GM23338 (cell line): ENCODE measurements around the gene PRMT5. TPM values are rescaled to one million over a fixed set of nuclear protein-coding genes. Genes with fewer than 3 reads are reported as not detected.
A peak's percentile ranks its signal among the peaks of the same experiment; 100 is the strongest.

ENCODE experiments used
- ATAC-seq: fragments of 200-7000 bp; cut with Tn5 transposase; 3 replicates; pipeline ENCODE4 v1.9.1; 2020
- DNase-seq: peaks from one replicate; pipeline ENCODE4 v3.0.0-alpha.2; 2015; ENCODE audit warnings: low spot score
- H2AFZ ChIP-seq: fragments of 200-600 bp; sonication (generic); 2 replicates; pipeline ENCODE4 v1.8.0; 2016; ENCODE audit warnings: antibody characterized with exemption, mild to moderate bottlenecking, moderate library complexity
- H3F3A ChIP-seq: fragments of 200-600 bp; sonication (generic); replicated peaks from 2 replicates; pipeline ENCODE4 v1.8.0; 2017; ENCODE audit warnings: antibody characterized with exemption, mixed run types, low read depth
- H3K27ac ChIP-seq: fragments of 200-600 bp; sonication (generic); 2 replicates; pipeline ENCODE4 v1.6.1; 2016; ENCODE audit warnings: low read depth
- H3K27me3 ChIP-seq: fragments of 200-600 bp; sonication (generic); 2 replicates; pipeline ENCODE4 v1.8.0; 2016; ENCODE audit warnings: mild to moderate bottlenecking, mixed run types, moderate library complexity; ENCODE audit not compliant: insufficient read depth
- H3K36me3 ChIP-seq: fragments of 200-600 bp; sonication (generic); 2 replicates; pipeline ENCODE4 v1.8.0; 2016; ENCODE audit warnings: mild to moderate bottlenecking; ENCODE audit not compliant: insufficient read depth
- H3K4me1 ChIP-seq: fragments of 200-600 bp; sonication (generic); 2 replicates; pipeline ENCODE4 v1.8.0; 2016; ENCODE audit warnings: mild to moderate bottlenecking, moderate library complexity; ENCODE audit not compliant: insufficient read depth
- H3K4me2 ChIP-seq: fragments of 200-600 bp; sonication (generic); 2 replicates; pipeline ENCODE4 v1.7.1; 2017; ENCODE audit warnings: mixed run types
- H3K4me3 ChIP-seq: fragments of 200-600 bp; sonication (generic); 2 replicates; pipeline ENCODE4 v1.6.1; 2016; ENCODE audit warnings: mixed run types
- H3K79me2 ChIP-seq: fragments of 200-600 bp; sonication (generic); replicated peaks from 2 replicates; pipeline ENCODE4 v1.8.0; 2017; ENCODE audit warnings: mild to moderate bottlenecking; ENCODE audit not compliant: insufficient read depth
- H3K9me2 ChIP-seq: fragments of 200-600 bp; sonication (generic); 2 replicates; pipeline ENCODE4 v1.8.0; 2017; ENCODE audit not compliant: insufficient read depth
- H4K20me1 ChIP-seq: fragments of 200-600 bp; sonication (generic); replicated peaks from 2 replicates; pipeline ENCODE4 v1.8.0; 2017; ENCODE audit warnings: mild to moderate bottlenecking; ENCODE audit not compliant: insufficient read depth
- H3K27ac Mint-ChIP-seq: 2 replicates; pipeline ENCODE4 v1.8.0; 2020; ENCODE audit warnings: inconsistent platforms, mild to moderate bottlenecking, moderate library complexity, mixed read lengths
- H3K27me3 Mint-ChIP-seq: 3 replicates; pipeline ENCODE4 v1.8.0; 2022; ENCODE audit warnings: low read depth, mild to moderate bottlenecking, moderate library complexity, mixed read lengths, inconsistent platforms; ENCODE audit not compliant: insufficient read depth, poor library complexity
- H3K36me3 Mint-ChIP-seq: 3 replicates; pipeline ENCODE4 v1.8.0; 2021; ENCODE audit warnings: low read depth, mild to moderate bottlenecking, inconsistent platforms, moderate library complexity, mixed read lengths
- H3K4me1 Mint-ChIP-seq: 3 replicates; pipeline ENCODE4 v1.8.0; 2020; ENCODE audit warnings: mild to moderate bottlenecking, inconsistent platforms, mixed read lengths
- H3K4me3 Mint-ChIP-seq: 3 replicates; pipeline ENCODE4 v1.8.0; 2021; ENCODE audit warnings: moderate library complexity, mild to moderate bottlenecking, inconsistent platforms, mixed read lengths
- H3K9me3 Mint-ChIP-seq: 3 replicates; pipeline ENCODE4 v1.8.0; 2020; ENCODE audit warnings: moderate library complexity, mild to moderate bottlenecking, inconsistent platforms, mixed read lengths
- CREB1 ChIP-seq: fragments of 250-450 bp; sonication (Bioruptor Pico); IDR thresholded peaks from 2 replicates; pipeline ENCODE4 v1.5.0; 2020; ENCODE audit warnings: low read depth, mild to moderate bottlenecking, moderate library complexity
- EZH2 ChIP-seq: fragments of 200-600 bp; sonication (generic); IDR thresholded peaks from one replicate; pipeline ENCODE4 v1.8.0; 2017; ENCODE audit warnings: antibody characterized with exemption, mild to moderate bottlenecking, low read depth; ENCODE audit not compliant: unreplicated experiment
- EZH2phosphoT487 ChIP-seq: fragments of 200-600 bp; sonication (generic); IDR thresholded peaks from one replicate; pipeline ENCODE4 v1.8.1; 2018; ENCODE audit warnings: antibody characterized with exemption; ENCODE audit not compliant: unreplicated experiment
- JUNB ChIP-seq: IDR thresholded peaks from one replicate; pipeline ENCODE4 v1.6.1; 2016; ENCODE audit warnings: antibody characterized with exemption; ENCODE audit not compliant: unreplicated experiment
- NANOG ChIP-seq: IDR thresholded peaks from 2 replicates; pipeline ENCODE4 v1.6.1; 2016; ENCODE audit warnings: antibody characterized with exemption, borderline replicate concordance
- POLR2AphosphoS5 ChIP-seq: IDR thresholded peaks from 2 replicates; pipeline ENCODE4 v1.6.1; 2016; ENCODE audit warnings: antibody characterized with exemption, low read depth
- STAT1 ChIP-seq: IDR thresholded peaks from one replicate; pipeline ENCODE4 v1.6.1; 2016; ENCODE audit warnings: antibody characterized with exemption; ENCODE audit not compliant: unreplicated experiment
- ZNF114 ChIP-seq: fragments of 250-450 bp; sonication (Bioruptor Pico); IDR thresholded peaks from 2 replicates; pipeline ENCODE4 v1.5.0; 2020; ENCODE audit warnings: mild to moderate bottlenecking, moderate library complexity
- ZNF331 ChIP-seq: fragments of 250-450 bp; sonication (Bioruptor Pico); IDR thresholded peaks from 2 replicates; pipeline ENCODE4 v1.5.0; 2020; ENCODE audit warnings: low read depth, mild to moderate bottlenecking, moderate library complexity
- polyA plus RNA-seq: library from polyadenylated mRNA; unstranded; fragments of >200 nt; fragmentation: Nextera tagmentation; extraction: Ambion mirVana; gene quantifications from 2 replicates; pipeline ENCODE4 v1.2.1, GENCODE V29; 2016
- total RNA-seq: library from RNA; depleted of rRNA; stranded (reverse); fragments of >200 nt; shearing (Covaris generic); gene quantifications from 2 replicates; pipeline ENCODE4 v1.2.3, GENCODE V29; 2014
- TF ChIP-seq, protein P1 (sequence below): fragments of 250-450 bp; sonication (Bioruptor Pico); IDR thresholded peaks from 2 replicates; pipeline ENCODE4 v1.5.0; 2020; ENCODE audit warnings: mild to moderate bottlenecking, moderate library complexity
- TF ChIP-seq, protein P2 (sequence below), 2 experiments: fragments of 200-600 bp in 1 of 2; sonication (generic) in 1 of 2; conservative IDR thresholded peaks; 2 replicates each; pipeline versions ENCODE4 v1.5.1 to v1.6.1; 2016 to 2017; ENCODE audit warnings: antibody characterized with exemption in 2 of 2, low read depth in 2 of 2, mild to moderate bottlenecking in 2 of 2, moderate library complexity in 1 of 2
- TF ChIP-seq, protein P3 (sequence below): IDR thresholded peaks from one replicate; pipeline ENCODE4 v1.6.1; 2018; ENCODE audit warnings: antibody characterized with exemption; ENCODE audit not compliant: unreplicated experiment
- TF ChIP-seq, protein P4 (sequence below): IDR thresholded peaks from 2 replicates; pipeline ENCODE4 v1.6.1; 2016; ENCODE audit warnings: antibody characterized with exemption

The PRMT5 gene
- total and polyA plus RNA-seq, 2 experiments from 2014 or later, result 68.8 to 124 TPM

DNA sequence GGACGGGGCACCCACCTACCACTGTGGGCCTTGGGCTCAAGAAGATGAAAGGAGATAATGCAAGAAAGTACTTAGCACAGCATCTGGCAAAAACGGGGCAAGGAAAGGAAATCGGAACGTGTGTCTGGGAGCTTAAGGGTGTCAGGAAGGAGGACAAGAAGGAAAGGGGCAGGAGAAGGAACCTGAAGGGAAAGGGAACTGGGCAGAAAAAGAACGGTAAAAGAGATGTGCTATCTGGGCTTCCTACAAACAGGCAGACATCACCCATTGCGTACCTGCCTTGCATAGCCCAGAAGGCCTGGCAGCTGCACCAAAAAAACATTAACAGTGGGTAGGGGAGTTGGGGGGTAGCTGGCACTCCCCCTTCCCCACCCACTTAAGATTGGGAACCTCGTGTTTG is 47.1 kb downstream of the PRMT5 start:
- Mint-ChIP-seq H3K9me3 (no peaks in the 10 kb centered on the region; the same call in 2 of the 3 replicates), H3K27ac (no peak overlapping the region), H3K36me3 (peaks cover 16% of the 10 kb centered on the region; the same call in 2 of the 3 replicates), H3K27me3 (peaks cover 31% of the 10 kb centered on the region), H3K4me3 (peak overlapping the region; percentile 1; the same call in 1 of the 3 replicates), H3K4me1 (peaks cover 37% of the 10 kb centered on the region)
- Histone ChIP-seq H3K79me2 (no peaks in the 10 kb centered on the region), H3K4me1 (peaks cover 28% of the 10 kb centered on the region), H3K9me2 (no peaks in the 10 kb centered on the region), H3K27ac (no peak overlapping the region), H3K4me3 (peak overlapping the region; percentile 47; the same call in 1 of the 2 replicates), H4K20me1 (no peaks in the 10 kb centered on the region), H3K36me3 (no peaks in the 10 kb centered on the region), H3K27me3 (peaks cover 17% of the 10 kb centered on the region), H3F3A (peaks cover 8% of the 10 kb centered on the region; the same call in 1 of the 2 replicates), H2AFZ (peak overlapping the region; percentile 33; the same call in 1 of the 2 replicates), H3K4me2 (peak overlapping the region; percentile 85)
- no peak for DNase-seq
- no peak for ATAC-seq
- TF ChIP-seq JUNB, result no peak
- TF ChIP-seq, protein P1, sequence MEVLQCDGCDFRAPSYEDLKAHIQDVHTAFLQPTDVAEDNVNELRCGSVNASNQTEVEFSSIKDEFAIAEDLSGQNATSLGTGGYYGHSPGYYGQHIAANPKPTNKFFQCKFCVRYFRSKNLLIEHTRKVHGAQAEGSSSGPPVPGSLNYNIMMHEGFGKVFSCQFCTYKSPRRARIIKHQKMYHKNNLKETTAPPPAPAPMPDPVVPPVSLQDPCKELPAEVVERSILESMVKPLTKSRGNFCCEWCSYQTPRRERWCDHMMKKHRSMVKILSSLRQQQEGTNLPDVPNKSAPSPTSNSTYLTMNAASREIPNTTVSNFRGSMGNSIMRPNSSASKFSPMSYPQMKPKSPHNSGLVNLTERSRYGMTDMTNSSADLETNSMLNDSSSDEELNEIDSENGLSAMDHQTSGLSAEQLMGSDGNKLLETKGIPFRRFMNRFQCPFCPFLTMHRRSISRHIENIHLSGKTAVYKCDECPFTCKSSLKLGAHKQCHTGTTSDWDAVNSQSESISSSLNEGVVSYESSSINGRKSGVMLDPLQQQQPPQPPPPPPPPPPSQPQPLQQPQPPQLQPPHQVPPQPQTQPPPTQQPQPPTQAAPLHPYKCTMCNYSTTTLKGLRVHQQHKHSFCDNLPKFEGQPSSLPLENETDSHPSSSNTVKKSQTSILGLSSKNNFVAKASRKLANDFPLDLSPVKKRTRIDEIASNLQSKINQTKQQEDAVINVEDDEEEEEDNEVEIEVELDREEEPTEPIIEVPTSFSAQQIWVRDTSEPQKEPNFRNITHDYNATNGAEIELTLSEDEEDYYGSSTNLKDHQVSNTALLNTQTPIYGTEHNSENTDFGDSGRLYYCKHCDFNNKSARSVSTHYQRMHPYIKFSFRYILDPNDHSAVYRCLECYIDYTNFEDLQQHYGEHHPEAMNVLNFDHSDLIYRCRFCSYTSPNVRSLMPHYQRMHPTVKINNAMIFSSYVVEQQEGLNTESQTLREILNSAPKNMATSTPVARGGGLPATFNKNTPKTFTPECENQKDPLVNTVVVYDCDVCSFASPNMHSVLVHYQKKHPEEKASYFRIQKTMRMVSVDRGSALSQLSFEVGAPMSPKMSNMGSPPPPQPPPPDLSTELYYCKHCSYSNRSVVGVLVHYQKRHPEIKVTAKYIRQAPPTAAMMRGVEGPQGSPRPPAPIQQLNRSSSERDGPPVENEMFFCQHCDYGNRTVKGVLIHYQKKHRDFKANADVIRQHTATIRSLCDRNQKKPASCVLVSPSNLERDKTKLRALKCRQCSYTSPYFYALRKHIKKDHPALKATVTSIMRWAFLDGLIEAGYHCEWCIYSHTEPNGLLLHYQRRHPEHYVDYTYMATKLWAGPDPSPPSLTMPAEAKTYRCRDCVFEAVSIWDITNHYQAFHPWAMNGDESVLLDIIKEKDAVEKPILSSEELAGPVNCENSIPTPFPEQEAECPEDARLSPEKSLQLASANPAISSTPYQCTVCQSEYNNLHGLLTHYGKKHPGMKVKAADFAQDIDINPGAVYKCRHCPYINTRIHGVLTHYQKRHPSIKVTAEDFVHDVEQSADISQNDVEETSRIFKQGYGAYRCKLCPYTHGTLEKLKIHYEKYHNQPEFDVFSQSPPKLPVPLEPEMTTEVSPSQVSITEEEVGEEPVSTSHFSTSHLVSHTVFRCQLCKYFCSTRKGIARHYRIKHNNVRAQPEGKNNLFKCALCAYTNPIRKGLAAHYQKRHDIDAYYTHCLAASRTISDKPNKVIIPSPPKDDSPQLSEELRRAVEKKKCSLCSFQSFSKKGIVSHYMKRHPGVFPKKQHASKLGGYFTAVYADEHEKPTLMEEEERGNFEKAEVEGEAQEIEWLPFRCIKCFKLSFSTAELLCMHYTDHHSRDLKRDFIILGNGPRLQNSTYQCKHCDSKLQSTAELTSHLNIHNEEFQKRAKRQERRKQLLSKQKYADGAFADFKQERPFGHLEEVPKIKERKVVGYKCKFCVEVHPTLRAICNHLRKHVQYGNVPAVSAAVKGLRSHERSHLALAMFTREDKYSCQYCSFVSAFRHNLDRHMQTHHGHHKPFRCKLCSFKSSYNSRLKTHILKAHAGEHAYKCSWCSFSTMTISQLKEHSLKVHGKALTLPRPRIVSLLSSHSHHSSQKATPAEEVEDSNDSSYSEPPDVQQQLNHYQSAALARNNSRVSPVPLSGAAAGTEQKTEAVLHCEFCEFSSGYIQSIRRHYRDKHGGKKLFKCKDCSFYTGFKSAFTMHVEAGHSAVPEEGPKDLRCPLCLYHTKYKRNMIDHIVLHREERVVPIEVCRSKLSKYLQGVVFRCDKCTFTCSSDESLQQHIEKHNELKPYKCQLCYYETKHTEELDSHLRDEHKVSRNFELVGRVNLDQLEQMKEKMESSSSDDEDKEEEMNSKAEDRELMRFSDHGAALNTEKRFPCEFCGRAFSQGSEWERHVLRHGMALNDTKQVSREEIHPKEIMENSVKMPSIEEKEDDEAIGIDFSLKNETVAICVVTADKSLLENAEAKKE (CRISPR knock-in tag), result no peak
- no peak for TF ChIP-seq EZH2phosphoT487
- no peak for TF ChIP-seq CREB1 (CRISPR knock-in tag)
- TF ChIP-seq, protein P2, sequence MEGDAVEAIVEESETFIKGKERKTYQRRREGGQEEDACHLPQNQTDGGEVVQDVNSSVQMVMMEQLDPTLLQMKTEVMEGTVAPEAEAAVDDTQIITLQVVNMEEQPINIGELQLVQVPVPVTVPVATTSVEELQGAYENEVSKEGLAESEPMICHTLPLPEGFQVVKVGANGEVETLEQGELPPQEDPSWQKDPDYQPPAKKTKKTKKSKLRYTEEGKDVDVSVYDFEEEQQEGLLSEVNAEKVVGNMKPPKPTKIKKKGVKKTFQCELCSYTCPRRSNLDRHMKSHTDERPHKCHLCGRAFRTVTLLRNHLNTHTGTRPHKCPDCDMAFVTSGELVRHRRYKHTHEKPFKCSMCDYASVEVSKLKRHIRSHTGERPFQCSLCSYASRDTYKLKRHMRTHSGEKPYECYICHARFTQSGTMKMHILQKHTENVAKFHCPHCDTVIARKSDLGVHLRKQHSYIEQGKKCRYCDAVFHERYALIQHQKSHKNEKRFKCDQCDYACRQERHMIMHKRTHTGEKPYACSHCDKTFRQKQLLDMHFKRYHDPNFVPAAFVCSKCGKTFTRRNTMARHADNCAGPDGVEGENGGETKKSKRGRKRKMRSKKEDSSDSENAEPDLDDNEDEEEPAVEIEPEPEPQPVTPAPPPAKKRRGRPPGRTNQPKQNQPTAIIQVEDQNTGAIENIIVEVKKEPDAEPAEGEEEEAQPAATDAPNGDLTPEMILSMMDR (conservative IDR thresholded peaks at IDR 0.05; ENCODE audit: low read depth in 2 of 2), result no peak
- no peak for TF ChIP-seq NANOG
- no peak for TF ChIP-seq EZH2
- TF ChIP-seq, protein P3, sequence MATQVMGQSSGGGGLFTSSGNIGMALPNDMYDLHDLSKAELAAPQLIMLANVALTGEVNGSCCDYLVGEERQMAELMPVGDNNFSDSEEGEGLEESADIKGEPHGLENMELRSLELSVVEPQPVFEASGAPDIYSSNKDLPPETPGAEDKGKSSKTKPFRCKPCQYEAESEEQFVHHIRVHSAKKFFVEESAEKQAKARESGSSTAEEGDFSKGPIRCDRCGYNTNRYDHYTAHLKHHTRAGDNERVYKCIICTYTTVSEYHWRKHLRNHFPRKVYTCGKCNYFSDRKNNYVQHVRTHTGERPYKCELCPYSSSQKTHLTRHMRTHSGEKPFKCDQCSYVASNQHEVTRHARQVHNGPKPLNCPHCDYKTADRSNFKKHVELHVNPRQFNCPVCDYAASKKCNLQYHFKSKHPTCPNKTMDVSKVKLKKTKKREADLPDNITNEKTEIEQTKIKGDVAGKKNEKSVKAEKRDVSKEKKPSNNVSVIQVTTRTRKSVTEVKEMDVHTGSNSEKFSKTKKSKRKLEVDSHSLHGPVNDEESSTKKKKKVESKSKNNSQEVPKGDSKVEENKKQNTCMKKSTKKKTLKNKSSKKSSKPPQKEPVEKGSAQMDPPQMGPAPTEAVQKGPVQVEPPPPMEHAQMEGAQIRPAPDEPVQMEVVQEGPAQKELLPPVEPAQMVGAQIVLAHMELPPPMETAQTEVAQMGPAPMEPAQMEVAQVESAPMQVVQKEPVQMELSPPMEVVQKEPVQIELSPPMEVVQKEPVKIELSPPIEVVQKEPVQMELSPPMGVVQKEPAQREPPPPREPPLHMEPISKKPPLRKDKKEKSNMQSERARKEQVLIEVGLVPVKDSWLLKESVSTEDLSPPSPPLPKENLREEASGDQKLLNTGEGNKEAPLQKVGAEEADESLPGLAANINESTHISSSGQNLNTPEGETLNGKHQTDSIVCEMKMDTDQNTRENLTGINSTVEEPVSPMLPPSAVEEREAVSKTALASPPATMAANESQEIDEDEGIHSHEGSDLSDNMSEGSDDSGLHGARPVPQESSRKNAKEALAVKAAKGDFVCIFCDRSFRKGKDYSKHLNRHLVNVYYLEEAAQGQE, result no peak
- no peak for TF ChIP-seq STAT1
- TF ChIP-seq ZNF331 (CRISPR knock-in tag), result no peak
- TF ChIP-seq POLR2AphosphoS5, result no peak
- no peak for TF ChIP-seq ZNF114
- TF ChIP-seq, protein P4, sequence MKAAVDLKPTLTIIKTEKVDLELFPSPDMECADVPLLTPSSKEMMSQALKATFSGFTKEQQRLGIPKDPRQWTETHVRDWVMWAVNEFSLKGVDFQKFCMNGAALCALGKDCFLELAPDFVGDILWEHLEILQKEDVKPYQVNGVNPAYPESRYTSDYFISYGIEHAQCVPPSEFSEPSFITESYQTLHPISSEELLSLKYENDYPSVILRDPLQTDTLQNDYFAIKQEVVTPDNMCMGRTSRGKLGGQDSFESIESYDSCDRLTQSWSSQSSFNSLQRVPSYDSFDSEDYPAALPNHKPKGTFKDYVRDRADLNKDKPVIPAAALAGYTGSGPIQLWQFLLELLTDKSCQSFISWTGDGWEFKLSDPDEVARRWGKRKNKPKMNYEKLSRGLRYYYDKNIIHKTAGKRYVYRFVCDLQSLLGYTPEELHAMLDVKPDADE, result no peak
